ENCODE results near the gene RTEL1.

RTEL1 gene

DNA sequence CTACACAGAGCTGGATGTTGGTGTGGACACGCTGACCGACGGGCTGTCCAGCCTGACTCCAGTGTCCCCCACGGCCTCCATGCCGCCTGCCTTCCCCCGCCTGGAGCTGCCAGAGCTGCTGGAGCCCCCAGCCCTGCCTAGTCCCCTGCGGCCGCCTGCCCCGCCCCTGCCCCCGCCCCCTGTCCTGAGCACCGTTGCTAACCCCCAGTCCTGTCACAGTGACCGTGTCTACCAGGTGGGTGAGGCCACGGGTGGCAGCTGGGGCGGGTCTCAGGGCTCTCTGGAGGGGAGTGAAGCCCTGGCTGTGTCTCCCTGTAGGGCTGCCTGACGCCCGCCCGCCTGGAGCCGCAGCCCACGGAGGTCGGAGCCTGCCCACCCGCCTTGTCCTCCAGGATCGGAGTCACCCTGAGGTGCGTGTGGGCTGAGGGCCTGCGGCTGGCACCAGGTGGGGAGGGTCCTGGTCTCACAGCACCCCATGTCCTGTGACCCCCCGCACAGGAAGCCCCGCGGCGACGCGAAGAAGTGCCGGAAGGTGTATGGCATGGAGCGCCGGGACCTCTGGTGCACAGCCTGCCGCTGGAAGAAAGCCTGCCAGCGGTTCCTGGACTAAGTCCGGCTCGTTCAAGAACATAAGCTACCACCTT lies 84.4 kb downstream of the RTEL1 start:
- DNase-seq = no peak

DNA sequence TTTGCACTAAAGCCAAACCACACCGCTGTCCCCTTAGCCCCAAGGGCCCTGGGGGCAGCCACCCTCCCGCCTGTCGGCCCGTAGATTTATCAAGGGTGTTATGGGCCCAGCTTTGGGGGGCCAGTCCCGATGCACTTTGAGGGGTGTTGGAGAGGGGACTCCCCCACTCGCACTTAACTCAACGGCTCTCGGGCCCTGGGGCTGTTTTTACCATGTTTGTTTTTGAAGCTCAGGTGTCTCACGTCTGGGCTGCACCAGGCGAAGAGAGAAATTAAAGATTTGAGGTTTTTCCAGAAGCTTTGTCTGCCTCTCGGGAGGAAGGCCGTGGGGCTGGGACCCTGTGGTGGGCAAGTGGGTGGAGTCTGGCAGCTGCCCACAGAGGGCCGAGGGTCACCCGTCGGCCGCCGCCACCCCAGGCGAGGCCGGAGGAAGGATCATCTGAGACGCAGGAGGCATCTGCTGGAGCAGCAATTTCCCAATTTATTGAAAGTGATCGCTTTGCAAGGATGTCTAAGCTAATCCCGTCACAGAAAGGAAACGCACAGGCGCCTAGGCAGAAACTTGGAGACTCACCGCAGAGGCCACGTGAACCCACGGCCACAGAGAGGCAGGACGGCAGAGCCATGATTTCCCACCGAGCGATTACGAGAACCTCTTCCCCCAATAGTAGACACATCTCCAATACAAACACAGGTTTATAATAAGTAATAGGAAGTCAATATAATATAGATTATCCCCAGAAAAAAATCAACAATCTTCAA lies 85.3 kb downstream of the RTEL1 start:
- no peak for DNase-seq

DNA sequence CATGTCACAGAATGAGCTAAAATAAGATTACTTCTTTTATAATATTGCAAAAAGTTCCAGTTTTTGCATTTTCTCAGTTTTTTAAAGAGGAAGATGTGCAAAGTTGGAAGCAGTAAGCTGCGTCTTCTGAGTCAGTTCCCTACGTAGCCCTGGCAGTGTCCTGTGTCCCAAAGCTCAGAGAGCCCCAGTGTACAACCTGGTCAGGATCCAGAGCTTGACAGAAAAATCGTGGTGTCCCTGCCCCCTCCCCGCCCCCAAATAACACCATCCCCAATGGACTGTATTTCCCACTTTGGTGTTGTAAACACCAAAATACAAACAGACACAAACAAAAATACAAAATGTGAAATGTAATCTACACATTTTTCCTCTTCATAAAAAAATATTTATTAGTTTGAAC lies 86.0 kb downstream of the RTEL1 start:
- no peak for DNase-seq

DNA sequence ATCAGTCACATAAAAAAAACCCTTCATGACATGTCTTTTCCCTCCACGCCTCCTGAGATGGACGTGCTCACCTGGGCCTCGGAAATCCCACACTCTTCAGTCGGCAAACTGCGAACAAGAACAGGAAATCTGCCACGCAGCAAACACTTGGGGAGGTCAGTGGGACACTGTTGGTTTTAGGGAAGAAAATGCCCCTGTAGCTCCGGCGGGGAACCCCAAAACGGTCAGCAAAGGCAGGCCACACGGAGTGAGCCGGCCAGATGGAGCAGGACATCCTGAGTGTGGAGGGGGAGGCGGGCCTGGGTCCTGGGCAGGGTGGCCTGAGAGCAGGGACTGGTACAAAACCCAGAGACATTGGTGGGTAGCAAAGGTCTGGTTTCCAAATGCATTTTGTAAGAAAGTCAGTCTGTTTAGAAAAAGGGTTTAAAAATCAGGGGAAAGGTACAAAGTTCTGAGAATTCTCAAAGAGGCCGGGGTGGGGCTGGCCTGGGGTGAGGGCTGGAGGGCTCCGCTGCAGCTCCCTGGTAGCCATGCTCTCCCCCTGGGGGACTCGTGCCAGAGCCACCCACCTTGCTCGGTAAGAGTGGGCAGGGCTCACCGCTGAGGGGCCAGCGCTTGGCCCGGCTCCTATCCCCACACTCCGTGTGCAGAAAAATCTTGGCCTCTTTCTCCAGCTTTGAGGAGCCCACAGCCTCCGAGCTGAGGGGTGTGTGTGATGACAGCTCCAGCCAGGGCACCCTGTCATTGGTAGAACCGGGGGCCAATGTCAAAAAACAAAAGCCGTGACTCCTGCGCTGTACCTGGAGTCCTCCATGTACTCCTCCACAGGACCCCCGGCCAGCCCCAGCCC lies 86.7 kb downstream of the RTEL1 start:
- DNase-seq = no peak

GRCh38 chr20:63745424-63745805 lies 87.3 kb downstream of the RTEL1 start:
- no peak for DNase-seq

Measured in CD4-positive, alpha-beta T cell treated with Interleukin-10 for 1 hour (primary cell).